ENCODE data around the gene KPNA2.
"Not testable (repeated sequence)": the region's sequence is repeated elsewhere in the genome, so short reads cannot be mapped to it uniquely, and the experiment has no call there.

The KPNA2 gene

GRCh38 chr17:68020791-68021190, 14.7 kb upstream of the KPNA2 start:
- DNase-seq, result not testable (repeated sequence)

GRCh38 chr17:68021963-68022362, 13.6 kb upstream of the KPNA2 start:
- no peak for DNase-seq

DNA sequence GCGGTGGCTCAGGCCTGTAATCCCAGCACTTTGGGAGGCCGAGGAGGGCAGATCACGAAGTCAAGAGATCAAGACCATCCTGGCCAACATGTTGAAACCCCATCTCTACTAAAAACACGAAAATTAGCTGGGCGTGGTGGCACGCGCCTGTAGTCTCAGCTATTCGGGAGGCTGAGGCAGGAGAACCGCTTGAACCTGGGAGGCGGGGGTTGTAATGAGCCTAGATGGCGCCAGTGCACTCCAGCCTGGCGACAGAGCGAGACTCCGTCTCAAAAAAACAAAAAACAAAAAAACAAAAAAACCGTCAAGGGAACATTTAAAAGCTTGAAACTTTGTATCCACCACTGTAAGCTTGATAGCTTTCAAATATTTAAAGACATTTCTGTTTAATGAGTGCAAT, 13.0 kb upstream of the KPNA2 start:
- not testable (repeated sequence) for DNase-seq

DNA sequence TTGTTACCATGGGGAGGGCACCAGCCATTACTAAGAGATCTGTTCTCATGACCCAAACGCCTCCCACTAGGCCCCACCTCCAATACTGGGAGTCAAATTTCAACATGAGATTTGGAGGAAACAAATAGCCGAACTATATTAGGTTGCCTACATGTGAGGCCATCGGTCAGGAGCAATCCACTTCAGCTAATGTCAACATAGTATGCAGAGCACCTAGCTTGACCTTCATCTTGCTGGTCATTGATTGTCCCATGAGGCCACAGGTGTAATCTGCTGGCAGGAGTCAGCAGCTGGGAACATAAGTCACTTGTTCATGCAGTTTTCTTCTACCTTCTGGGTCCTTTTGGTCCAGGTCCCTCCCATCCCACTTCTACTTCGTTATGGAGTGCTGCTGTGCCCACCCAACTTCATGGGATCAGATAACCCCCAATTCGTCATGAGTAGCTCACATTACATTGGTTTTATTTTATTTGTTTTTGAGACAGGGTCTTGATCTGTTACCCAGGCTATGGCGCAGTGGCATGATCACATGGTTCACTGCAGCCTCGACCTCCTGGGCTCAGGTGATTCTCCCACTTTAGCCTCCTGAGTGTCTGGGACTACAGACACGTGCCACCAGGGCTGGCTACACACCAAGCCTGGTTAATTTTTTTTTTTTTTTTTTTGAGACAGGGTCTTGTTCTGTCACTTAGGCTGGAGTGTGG, 5.9 kb upstream of the KPNA2 start:
- no peak for DNase-seq

DNA sequence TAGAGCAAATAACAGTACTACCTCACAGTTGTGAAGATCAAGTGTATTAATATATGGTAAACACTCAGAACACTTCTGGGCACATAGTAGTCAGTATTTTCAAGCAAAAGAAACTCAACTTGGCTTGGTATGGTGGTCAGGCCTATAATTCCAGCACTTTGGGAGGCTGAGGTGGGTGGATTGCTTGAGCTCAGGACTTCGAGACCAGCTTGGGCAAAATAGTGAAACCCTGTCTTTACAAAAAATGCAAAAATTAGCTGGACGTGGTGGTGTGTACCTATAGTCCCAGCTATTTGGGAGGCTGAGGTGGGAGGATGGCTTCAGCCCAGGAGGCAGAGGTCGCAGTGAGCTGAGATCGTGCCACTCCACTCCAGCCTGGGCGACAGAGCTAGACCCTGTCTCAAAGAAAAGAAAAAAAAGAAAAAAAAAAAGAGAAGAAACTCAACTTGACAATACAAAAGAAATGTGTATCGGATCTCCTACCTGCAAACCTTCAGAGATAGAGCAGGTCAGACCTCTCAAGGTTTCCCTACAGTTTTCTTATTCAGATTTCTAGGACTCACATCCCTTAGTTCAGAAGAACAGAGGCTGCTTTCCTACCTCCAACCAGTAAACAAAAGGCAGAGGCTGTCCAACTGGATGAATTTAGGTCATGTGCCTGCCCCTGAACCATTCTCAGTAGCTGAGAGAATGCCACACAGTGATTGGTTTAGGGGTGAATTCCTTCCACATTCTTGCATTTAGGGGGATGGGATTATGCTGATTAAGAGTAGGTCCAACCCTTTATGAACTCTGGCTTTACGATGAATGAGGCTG, 1.7 kb upstream of the KPNA2 start:
- DNase-seq, result no peak

DNA sequence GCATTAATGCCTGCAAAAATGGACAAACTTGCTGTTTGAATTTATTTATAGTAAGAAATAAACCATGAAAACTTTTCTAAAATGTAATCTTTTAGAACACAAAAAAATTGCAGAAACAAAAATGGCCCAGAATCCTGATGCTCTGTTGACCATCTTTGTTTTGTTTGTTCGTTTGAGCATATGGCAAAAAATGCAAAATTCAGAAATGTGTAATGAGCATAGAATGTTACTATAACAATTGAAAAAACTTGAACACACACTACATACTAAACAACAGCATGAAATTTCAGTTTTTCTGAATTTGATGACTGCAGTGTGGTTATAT, 1.1 kb upstream of the KPNA2 start:
- no peak for DNase-seq

DNA sequence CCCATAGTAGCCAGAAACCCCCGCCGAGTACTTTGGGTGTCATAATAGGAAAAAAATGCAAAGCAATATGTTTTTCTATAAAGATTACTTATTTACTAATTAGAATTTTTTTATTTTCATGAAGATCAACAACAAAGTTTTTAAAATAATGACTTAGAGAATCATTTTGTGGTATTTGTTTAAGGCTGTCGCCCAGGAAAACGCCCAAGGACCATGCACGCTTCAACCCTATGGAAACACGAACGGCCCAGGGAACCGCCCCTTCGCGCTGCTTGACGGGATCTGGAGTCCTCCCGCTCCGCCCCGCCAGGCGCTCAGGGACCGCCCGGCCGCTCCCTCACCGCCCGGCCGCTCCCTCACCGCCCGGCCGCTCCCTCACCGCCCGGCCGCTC, 408 bp upstream of the KPNA2 start:
- peak; percentile 80 for DNase-seq

GRCh38 chr17:68036304-68037147, 991 bp downstream of the KPNA2 start:
- DNase-seq, result no peak

- DNase-seq, result no peak
These were observed 11.8 kb downstream of the KPNA2 start for GRCh38 chr17:68047153-68047846.

DNA sequence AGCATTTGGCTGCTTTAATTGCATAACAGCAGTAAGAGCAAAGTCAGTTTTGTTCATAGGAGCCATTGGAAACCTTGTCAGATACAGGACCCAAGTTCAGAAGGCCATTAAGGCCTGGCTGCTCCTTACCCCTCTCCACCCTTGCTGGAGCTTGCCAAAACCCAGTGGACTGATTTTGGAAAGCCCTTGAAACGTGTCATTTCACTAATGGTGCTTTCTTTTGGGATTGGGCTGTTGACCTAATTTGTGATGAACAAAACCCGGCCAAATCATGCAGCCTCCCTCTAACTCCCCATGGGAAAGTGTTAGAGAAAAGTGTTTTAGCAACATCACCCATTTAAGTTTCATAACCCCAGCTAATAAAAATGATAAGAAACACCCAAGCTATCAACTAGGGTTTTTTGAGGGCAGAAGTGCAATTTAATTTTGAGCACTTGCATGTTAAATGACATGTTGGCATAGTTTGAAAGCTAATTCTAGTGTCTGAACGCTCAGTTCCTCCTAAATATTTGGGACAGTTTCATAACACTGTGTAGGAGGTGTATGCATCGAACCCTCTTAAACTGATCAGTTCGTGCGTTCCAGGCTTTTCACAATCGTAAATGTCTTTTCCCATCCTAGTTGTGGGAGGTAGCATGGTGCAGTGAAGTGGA, 12.5 kb downstream of the KPNA2 start:
- not testable (repeated sequence) for DNase-seq

DNA sequence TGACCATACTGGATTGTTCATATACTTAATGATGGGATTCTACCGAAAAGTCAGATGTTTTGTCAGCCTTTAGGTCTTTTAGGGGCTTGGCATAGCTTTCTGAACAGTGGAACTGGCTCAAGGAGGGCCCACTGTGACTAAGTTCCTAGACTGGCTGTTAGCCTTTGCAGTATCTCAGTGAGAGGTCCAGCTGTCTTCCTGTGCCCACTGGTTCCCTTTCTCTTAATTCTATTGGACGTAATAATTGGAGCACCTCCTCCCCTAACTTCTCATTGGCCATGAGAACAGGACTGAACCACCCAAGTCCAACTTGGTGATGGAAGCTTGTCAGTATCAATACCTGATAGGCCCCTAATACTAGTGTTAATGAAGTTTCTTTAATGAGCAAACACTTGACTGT, 13.5 kb downstream of the KPNA2 start:
- no peak for DNase-seq

- not testable (repeated sequence) for DNase-seq
These were observed 14.4 kb downstream of the KPNA2 start for GRCh38 chr17:68049812-68050437.

DNA sequence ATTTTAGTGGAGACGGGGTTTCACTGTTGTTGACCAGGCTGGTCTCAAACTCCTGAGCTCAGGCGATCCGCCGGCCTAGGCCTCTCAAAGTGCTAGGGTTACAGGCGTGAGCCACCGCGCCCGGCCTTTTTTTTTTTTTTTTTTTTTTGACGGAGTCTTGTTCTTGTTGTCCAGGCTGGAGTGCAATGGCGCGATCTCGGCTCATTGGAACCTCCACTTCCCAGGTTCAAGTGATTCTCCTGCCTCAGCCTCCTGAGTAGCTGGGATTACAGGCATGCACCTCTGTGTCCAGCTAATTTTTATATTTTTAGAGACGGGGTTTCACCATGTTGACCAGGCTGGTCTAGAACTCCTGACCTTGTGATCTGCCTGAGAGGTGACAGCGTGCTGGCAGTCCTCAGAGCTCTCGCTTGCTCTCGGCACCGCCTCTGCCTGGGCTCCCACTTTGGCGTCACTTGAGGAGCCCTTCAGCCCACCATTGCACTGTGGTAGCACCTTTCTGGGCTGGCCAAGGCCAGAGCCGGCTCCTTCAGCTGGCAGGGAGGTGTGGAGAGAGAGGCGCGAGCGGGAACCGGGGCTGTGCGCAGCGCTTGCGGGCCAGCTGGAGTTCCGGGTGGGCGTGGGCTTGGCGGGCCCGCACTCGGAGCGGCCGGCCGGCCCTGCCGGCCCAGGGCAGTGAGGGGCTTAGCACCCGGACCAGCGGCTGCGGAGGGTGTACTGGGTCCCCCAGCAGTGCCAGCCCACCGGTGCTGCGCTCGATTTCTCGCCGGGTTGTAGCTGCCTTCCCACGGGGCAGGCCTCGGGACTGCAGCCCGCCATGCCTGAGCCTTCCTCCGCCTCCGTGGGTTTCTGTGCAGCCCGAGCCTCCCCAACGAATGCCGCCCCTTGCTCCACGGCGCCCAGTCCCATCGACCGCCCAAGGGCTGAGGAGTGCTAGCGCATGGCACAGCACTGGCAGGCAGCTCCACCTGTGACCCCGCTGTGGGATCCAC, 16.1 kb downstream of the KPNA2 start:
- DNase-seq, result not testable (repeated sequence)

- no peak for DNase-seq
These were observed 17.3 kb downstream of the KPNA2 start for GRCh38 chr17:68052810-68053209.

DNA sequence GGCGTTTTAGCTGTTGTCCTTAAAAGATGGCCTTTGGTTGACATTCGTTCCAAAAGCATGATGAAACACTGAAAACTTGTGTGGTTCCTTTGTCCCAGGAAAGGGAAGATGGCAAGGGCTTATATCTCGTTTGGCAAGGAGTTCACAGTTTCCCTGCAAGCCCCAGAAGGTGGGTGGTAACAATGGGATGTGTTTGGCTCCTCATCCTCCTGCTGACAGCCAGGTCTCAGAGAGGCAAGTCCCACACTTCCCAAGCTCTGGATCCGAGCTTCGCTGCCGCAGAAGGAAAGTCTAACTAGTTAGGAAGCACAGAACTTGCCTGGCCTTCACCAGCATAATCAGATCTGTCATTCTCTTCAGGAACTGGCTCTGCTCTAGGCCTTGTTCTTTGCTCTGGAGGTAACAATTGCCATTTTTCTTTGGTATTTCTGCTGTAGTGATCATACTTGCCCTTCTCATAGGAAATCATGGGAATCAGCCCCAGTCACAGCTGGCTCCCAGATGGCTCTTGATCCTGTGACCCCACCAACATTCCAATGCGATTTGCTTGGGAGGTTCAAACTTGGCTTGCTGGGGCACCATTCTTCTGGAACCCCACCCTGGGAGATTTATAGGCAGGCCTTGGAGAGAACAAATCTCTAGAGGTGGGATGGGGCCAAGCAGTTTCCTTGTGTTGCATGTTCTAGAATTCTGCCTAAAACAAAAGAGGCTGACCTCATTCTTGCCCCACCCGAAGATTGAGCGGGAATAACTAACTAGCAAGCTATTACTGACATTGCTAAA, 17.9 kb downstream of the KPNA2 start:
- DNase-seq, result no peak

DNA sequence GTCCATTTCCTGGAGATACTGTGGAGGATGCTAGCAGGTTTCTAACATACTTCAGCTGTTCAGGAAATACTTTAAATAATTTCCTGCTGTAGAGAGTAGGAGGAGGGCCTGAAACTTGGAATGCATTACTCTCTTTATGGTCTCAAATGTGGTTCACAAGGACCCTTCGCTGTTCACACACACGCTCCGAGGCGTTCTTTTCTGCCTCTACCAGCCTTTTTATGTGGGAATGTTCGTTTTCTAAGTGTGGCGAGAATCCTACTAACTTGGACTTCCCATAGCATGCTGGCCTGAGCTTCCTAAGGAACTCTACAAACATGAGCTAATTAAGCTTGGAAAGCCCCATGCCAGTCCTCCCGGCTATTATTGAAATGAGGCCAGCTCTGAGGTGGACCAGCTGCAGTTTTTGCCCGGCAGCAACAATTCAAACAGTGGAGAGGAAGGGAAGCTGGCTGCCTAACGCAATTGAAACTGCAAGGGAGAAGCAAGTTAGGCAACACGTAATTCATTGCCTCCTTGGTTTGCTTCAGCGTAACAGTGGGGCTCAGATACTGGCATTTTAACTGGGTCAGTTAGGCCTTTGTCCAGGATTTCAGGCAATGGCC, 18.9 kb downstream of the KPNA2 start:
- DNase-seq, result no peak

DNA sequence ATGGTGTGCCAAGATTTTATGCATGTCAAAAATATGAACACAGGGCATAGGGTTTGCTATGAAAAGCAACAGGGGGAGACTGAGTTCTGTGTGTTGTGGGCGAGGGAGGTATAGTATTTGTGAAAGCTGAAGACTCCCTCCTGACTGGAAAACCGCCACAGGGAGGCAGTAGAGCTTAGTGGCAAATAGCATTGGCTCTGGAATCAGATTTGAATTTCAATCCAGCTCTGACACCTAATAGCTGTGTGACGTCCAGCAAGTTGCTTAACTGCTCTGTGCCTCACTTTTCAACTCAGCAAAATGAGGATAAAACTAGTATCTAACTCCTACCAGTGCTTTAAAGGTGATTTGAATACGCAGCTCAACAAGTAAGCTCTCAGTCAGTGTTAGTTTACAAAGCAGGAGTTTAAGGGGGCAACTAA, 22.0 kb downstream of the KPNA2 start:
- peak; percentile 17 for DNase-seq

DNA sequence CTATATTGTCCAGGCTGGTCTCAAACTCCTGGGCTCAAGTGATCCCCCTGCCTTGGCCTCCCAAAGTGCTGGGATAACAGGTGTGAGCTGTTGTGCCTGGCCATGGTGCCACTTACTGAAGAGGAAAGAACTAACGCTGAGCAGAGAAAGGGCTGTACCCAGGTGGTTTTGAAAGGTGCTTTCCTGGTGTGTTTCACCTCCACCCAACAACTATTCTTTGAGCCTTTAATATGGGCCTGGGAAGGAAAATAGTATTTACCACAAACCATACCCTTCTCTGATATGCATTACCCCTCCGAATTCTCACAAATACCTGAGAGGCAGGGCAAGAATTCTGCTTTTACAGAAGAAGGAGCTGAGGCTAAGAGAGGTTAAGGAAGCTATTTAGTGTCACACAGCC, 24.8 kb downstream of the KPNA2 start:
- DNase-seq, result no peak

Measured in activated T-cell treated with anti-CD3 and anti-CD28 coated beads for 4 hours (primary cell).